Suprapubic skin (tissue), 4 donors: ENCODE measurements around the gene RPS6KA5.

Experiments used
- CTCF ChIP-seq, 2 donors: fragments of 200-600 bp in 1 of 2; fragments of 450-650 bp in 1 of 2; sonication (generic) in 1 of 2; IDR thresholded peaks; one replicate each; pipeline ENCODE4 v1.5.1; 2016 to 2019; ENCODE audit warnings: antibody characterized with exemption in 2 of 2, mild to moderate bottlenecking in 1 of 2, moderate library complexity in 1 of 2
- EP300 ChIP-seq: sonication (generic); formaldehyde crosslinking; IDR thresholded peaks from one replicate; pipeline ENCODE4 v1.6.1; 2017; ENCODE audit warnings: antibody characterized with exemption
- POLR2A ChIP-seq, 2 donors: fragments of 450-650 bp; IDR thresholded peaks; one replicate each; pipeline ENCODE4 v1.6.1; 2017; ENCODE audit warnings: antibody characterized with exemption in 2 of 2, mild to moderate bottlenecking in 2 of 2, moderate library complexity in 2 of 2
- POLR2AphosphoS5 ChIP-seq, 3 donors: sonication (generic); formaldehyde crosslinking; IDR thresholded peaks; one replicate each; pipeline ENCODE4 v1.6.1; 2017; ENCODE audit warnings: antibody characterized with exemption in 3 of 3

GRCh38 chr14:90890322-90891020 is 170.0 kb downstream of the RPS6KA5 start:
- TF ChIP-seq POLR2A (IDR thresholded peaks at IDR 0.05), result no peak
- no peak for TF ChIP-seq EP300
- TF ChIP-seq CTCF (IDR thresholded peaks at IDR 0.05), result no peak
- TF ChIP-seq POLR2AphosphoS5 (IDR thresholded peaks at IDR 0.05), result no peak
